ENCODE results near the gene TMEM63A. TPM values are rescaled to one million over a fixed set of nuclear protein-coding genes. Genes with fewer than 3 reads are reported as not detected.
"Not testable (repeated sequence)": the region's sequence is repeated elsewhere in the genome, so short reads cannot be mapped to it uniquely, and the experiment has no call there.

Gene TMEM63A
- total RNA-seq, 2 donors from 2014 or later, result 16.0 to 19.0 TPM

DNA sequence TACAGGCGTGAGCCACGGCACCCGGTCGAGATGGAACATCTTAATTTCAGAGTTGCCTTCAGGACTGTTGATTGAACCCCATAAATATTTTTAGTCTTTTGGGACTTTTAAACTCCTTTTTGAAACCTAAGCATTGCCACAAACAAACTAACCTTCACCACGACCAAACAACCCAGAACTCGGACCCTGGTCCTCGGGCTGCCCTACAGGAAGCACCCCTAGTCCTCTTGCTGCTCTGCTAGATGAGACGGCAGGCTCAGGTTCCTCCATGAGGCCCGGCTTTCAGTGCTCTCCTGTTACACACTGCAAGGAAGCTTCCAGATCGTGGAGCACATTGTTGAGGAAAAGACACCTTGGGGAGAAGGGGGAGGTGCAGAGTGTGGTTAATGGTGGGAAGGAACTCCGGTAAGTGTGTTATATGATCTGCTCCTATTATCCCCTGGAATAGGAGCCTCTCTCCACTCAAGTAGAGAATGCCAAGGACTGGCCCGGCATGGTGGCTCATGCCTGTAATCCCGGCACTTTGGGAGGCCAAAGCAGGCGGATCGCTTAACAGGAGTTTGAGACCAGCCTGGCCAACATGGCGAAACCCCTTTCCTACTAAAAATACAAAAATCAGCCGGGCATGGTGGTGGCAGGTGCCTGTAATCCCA lies 66.5 kb downstream of the TMEM63A start:
- H3K4me3 ChIP-seq, result no peak overlapping the region
- no peaks in the 10 kb centered on the region for H3K36me3 ChIP-seq
- H3K27ac ChIP-seq, result peak overlapping the region; percentile 55 to 84
- H3K4me1 ChIP-seq, result peaks cover 0 to 94% of the 10 kb centered on the region in 2 donors
- no peaks in the 10 kb centered on the region for H3K9me3 ChIP-seq
- no peaks in the 10 kb centered on the region for H3K27me3 ChIP-seq
- DNase-seq (ENCODE audit: low spot score), result no peak
- TF ChIP-seq, protein P1, sequence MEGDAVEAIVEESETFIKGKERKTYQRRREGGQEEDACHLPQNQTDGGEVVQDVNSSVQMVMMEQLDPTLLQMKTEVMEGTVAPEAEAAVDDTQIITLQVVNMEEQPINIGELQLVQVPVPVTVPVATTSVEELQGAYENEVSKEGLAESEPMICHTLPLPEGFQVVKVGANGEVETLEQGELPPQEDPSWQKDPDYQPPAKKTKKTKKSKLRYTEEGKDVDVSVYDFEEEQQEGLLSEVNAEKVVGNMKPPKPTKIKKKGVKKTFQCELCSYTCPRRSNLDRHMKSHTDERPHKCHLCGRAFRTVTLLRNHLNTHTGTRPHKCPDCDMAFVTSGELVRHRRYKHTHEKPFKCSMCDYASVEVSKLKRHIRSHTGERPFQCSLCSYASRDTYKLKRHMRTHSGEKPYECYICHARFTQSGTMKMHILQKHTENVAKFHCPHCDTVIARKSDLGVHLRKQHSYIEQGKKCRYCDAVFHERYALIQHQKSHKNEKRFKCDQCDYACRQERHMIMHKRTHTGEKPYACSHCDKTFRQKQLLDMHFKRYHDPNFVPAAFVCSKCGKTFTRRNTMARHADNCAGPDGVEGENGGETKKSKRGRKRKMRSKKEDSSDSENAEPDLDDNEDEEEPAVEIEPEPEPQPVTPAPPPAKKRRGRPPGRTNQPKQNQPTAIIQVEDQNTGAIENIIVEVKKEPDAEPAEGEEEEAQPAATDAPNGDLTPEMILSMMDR (IDR thresholded peaks at IDR 0.05), result no peak

DNA sequence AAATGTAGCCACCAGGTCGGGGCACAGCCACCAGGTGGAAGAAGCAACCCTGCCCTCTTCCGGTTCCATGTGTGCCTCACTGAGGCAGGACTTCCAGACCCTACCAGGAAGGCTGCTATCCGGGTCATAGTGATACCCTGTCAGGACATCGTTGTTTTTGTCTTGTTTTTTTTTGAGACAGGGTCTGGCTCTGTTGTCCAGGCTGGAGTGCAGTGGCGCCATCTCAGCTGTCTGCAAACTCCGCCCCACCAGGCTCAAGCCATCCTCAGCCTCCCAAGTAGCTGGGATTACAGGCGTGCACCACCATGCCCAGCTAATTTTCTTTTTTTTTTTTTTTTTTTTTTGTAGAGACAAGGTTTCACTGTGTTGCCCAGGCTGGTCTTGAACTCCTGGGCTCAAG lies 67.1 kb downstream of the TMEM63A start:
- not testable (repeated sequence) for H3K36me3 ChIP-seq; H3K27me3 ChIP-seq; H3K9me3 ChIP-seq; H3K4me3 ChIP-seq; DNase-seq (ENCODE audit: low spot score)
- Histone ChIP-seq H3K4me1 (peaks cover 0 to 93% of the 10 kb centered on the region in 2 donors), H3K27ac (peak overlapping the region; percentile 75 to 86)

DNA sequence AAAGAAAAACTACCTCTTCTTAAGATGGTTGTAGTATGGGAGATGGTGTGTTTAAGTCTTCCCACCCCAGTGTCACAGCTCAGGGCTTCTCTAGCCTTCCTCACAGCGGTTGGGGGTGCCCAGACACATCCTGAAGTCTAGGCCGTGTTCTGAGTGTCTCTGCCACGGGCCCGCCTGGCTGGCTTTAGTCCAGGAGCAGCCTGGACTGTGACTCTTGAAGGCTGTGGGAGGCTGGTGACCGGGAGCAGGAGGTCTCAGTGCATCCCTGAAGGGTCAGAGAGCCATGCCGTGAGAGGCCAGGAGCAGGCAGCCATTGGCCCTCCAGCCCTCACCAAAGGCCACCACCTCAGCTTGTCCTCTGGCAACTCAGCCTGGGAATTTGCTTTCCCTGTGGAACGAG lies 67.8 kb downstream of the TMEM63A start:
- TF ChIP-seq, protein P1 (IDR thresholded peaks at IDR 0.05), result no peak
- peak; percentile 57 for DNase-seq (ENCODE audit: low spot score)
- no peaks in the 10 kb centered on the region for H3K9me3 ChIP-seq
- H3K27me3 ChIP-seq, result no peaks in the 10 kb centered on the region
- H3K4me3 ChIP-seq, result no peak overlapping the region
- peaks cover 0 to 90% of the 10 kb centered on the region in 2 donors for H3K4me1 ChIP-seq
- no peaks in the 10 kb centered on the region for H3K36me3 ChIP-seq
- peak overlapping the region; percentile 75 to 86 for H3K27ac ChIP-seq

DNA sequence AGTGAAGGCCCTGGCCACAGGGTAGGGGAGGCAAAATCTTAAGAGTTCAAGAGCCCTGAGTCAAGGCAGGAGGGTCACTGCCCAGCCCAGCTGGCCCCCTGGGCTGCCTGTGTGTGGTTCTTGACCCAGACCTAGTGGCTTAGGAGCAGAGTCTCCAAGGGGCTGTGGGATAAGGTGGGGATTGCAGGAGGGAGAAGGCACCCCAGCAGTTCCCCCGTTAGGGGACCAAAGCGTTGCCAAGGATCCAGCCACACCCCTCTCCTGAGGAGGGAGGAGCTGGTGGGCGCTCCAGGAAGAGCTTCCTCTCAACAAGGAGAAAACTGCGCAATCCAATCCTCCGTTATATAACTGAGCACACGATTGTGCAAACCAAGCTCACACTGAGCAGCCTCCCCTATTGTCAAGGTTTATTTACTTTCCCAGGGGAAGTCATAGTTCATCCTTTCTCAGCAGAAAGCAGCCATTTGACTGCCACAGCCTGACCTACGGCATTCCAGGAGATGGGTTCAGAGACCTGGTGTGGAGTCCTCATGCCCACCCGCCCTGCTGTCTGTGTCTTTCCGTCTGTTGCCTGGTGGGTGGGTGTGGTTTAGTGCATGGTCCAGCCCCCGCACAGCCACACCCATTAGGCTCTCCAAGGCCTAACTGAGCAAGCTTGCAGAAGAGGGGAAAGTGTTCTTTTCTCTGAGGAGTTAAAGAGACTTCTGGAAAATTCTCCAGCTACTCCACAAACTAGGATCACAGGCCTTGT lies 68.8 kb downstream of the TMEM63A start:
- Histone ChIP-seq H3K27me3 (no peaks in the 10 kb centered on the region), H3K4me3 (no peak overlapping the region), H3K36me3 (no peaks in the 10 kb centered on the region), H3K27ac (peak overlapping the region; percentile 75 to 86), H3K4me1 (peaks cover 0 to 84% of the 10 kb centered on the region in 2 donors), H3K9me3 (no peaks in the 10 kb centered on the region)
- TF ChIP-seq, protein P1 (IDR thresholded peaks at IDR 0.05), result no peak
- DNase-seq (ENCODE audit: low spot score), result peak; percentile 73

DNA sequence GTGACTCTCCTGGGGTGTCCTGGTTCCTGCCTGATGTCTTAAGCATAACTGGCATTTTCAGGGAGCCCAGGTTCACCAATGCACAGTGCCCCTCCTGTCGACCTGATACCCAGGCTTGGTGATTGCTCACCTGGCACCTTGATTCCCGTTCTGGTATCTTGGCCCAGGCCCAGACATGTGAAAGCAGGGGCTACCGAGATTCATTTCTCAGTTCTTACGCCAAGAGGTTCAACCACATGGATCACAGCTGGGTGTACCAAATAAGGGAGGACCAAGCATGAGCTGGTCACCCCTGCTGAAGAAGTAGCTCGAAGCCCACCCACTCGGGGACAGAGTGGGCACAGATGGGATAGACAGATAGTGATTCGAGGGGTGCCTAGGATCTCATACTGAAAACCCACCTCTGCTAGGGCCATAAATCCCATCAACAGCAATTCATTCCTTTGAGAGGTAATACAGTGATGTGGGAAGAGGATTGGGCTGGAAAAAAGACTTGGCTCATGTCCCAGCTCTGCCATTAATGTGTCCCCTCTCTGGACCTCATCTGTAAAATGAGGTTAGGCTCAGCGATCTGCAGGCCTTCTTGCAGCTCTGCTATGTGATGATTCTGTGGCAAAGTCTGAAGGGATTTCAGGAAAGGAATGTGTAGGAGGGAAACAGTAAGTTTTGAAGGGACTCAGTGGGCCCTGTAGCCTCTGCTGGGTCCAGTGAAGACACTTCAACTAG lies 69.5 kb downstream of the TMEM63A start:
- Histone ChIP-seq H3K4me3 (no peak overlapping the region), H3K27me3 (no peaks in the 10 kb centered on the region), H3K36me3 (no peaks in the 10 kb centered on the region), H3K4me1 (peaks cover 0 to 76% of the 10 kb centered on the region in 2 donors), H3K9me3 (no peaks in the 10 kb centered on the region), H3K27ac (peak overlapping the region; percentile 75 to 86)
- DNase-seq (ENCODE audit: low spot score), result peak; percentile 57
- TF ChIP-seq, protein P1 (IDR thresholded peaks at IDR 0.05), result no peak
